Stimulated activated CD4-positive, alpha-beta T cell treated with anti-CD3 and anti-CD28 coated beads, Interleukin-1b, Interleukin-23, amount 100 ng/mL, for 24 hours (primary cell): ENCODE results near the gene TRIO.

ENCODE experiments used
- DNase-seq, 4 experiments: peaks; one replicate each; pipeline ENCODE4 v3.0.0-alpha.2; 2020; ENCODE audit warnings: low read depth in 4 of 4, low spot score in 1 of 4

TRIO gene

DNA sequence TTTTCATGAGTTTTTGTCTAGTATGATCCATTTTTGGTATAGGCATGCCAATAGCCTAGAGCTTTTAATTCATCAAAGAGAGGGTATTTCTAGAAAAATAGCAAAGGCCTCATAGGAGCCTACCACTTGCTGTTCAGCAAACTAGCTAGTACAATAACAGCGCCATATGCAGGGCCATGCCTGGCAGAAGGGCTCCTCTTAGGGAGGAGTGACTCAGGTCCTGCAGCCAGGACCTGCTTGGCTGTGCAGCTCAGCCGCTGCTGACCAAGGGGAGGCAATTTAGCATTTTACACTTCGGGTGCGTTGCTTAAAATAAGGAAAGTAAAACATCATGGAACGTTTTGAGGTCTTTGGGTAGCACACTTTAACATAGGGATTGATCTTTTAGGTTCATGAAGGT lies 100.6 kb downstream of the TRIO start:
- DNase-seq: no peak

DNA sequence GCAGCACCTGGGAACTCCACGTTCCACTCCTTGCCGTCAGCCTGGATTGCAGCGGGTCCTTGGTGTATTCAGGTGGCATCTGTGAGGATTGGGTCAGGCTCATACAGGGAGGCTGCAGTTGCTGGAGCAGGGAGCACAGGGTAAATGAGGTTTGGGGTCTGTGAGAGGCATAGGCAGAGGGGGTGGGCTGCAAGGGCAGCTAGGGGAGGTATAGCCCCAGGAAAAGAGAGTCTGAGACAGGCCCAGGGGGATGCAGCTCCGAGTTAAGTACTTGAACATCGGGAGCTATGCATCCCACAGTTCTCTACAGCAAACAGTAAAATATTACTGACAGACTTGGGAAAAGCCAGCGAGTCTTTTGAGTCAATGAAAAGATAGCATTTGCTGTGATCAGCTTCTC lies 101.6 kb downstream of the TRIO start:
- DNase-seq: no peak

DNA sequence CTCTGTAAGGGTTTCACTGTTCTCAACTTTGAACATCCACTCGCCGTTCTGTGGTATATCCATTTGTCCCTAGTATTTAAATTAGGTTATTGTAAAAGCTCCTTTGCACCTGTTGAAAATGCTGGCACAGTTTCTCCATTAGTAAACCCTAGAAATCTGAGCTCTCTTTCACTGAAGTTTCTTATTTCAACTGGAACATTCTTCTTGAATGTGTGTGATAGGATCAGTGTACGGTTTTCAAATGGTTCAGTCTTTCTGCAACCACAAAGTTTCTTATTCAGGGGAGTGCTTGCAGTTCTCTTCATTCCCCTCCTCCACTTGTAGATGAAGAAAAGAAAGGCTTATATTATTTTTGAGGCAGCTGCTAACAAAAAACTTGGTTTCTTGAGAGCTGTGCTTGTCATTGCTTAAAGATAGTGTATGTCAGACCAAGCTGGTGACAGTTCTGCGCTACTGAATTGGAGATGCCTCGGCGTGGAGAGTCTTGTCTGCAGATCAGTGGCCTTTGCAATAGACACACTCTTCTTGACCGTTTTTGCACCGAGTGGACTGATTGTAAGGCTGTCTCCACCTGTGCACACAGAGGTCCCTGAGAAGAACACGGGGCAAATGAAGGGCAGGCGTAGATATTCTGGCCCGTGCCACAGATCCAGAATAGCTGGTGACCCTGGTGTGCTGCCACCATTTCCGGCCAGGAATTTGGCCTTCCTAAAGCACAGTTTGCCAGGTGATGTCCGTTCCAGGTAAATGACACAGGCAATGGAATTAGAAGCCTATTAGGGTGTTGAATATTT lies 102.2 kb downstream of the TRIO start:
- DNase-seq: no peak

- DNase-seq: no peak
Measured at GRCh38 chr5:14246350-14247053, 103.4 kb downstream of the TRIO start.

DNA sequence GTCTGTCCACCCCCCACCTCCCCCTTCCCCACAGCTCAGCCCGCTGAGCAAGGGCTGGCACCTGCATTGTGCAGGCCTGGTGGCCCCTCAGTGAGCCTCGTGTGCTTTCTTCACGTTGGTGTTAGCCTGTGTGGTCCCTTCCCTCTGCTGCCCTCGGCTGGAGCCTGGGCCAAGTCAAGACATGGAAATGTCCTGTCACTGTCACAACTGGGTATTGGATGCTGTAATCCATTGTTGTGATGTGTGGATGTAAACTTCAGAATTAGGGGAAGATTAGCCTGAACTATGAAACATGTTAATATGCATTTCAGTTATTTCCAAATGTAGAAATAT lies 103.9 kb downstream of the TRIO start:
- no peak for DNase-seq

GRCh38 chr5:14249258-14250082 lies 106.3 kb downstream of the TRIO start:
- no peak for DNase-seq

GRCh38 chr5:14250084-14250695 lies 107.0 kb downstream of the TRIO start:
- DNase-seq: no peak

DNA sequence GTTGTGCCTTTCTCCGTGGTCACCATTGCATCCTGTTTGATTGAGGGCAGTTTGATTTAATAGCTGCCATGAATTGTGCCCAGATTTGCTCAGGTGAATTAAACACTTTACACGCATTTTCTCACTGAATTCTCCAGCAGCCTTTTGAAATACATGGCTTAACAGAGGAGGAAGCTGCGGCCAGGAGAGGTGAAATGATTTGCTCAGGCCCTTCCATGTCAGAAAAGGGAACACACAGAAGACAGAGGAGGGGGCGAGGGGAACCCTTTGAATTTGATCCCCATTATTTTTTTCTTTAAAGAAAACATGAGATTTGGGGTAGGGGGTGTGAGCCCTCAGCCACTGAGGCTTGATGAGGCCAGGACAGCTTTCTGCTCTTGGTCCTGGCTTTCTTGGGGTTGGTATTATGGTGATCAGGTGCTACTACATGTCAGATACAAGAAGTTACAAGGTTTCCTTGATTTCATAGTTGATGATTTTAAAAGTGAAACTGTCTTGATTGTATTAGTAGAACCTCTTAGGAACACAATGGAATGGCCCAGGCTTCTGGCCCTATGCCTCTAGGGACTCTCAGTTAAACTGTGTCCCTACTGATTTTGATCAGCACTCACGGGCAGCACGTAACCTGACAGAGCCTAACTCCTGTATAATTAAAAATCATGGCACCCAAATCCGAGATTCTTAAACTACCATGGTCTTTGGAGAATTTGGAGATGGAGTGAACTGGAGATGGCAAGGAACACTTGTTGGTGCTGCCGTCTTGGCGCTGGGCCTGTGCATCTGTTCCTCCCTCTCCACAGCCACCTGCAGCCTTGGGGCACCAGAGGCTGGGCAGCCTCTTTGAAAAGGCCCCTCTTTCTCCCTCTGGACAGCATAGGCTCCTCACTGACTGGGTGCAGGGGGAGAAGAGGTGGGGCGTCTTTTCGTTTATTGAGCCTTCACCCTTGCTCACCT lies 107.9 kb downstream of the TRIO start:
- DNase-seq: no peak

DNA sequence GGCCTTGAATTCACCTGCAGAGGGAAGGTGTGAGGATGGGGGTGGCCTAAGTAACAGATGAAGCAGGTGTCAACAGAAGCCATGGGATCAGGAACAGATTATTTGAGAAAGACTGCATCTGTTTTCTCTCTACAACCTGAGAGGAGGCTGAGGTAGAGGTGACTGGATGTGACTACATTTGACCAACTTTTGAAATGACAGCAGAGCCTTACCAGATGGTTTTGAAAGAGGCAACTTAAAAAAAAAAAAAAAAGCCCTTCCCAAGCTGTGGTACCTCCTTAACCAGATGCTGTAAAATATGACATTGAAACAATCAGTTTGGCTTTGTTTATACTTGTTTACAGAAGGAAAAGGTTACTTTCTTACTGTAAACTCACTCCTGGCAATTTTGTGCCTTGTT lies 108.6 kb downstream of the TRIO start:
- no peak for DNase-seq

DNA sequence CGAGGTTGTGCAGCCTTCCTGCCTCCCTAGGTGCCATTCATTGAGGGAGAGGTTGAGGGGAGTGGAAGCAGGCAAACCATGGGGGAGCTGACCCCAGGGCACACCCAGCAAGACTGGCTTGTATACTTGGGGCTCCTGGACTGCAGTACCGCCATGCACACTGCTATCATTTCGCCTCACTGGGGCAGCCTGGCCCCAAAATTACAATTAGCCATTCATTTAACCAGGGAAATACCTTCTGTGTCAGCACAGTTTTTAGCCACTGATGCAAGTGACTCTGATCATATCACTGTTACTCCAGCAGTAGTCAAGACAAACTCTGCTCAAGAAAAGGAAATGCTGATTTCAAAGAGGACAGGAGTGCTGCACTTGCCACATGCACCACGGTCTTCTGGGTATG lies 109.7 kb downstream of the TRIO start:
- no peak for DNase-seq

GRCh38 chr5:14254686-14255085 lies 111.5 kb downstream of the TRIO start:
- no peak for DNase-seq

GRCh38 chr5:14256026-14256690 lies 113.0 kb downstream of the TRIO start:
- DNase-seq: no peak

- no peak for DNase-seq
Measured at GRCh38 chr5:14256756-14257393, 113.7 kb downstream of the TRIO start.

DNA sequence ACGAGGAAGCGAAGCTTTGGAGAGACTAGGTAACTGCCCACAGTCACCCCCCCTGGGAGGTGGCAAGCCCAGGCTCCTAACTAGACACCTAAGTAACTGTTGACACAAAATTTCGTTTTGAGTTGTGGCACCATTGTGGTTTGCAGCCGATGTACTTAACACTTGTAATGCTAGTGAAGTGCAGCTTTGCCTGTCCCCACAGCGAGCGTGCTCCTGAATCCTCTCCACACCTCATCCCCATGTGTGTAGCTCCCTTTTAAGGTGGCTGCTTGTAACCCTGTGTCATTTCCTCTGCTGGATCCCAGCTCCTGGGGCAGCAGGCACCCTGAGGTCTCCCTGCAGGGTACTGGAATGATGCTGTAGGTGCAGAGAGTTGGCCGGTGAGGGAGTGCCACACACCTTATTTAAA lies 114.9 kb downstream of the TRIO start:
- DNase-seq: no peak

GRCh38 chr5:14258840-14259239 lies 115.7 kb downstream of the TRIO start:
- DNase-seq: no peak

- no peak for DNase-seq
Measured at GRCh38 chr5:14260637-14261036, 117.5 kb downstream of the TRIO start.

- DNase-seq: no peak
Measured at GRCh38 chr5:14261235-14261634, 118.1 kb downstream of the TRIO start.

GRCh38 chr5:14261856-14262611 lies 118.9 kb downstream of the TRIO start:
- no peak for DNase-seq

DNA sequence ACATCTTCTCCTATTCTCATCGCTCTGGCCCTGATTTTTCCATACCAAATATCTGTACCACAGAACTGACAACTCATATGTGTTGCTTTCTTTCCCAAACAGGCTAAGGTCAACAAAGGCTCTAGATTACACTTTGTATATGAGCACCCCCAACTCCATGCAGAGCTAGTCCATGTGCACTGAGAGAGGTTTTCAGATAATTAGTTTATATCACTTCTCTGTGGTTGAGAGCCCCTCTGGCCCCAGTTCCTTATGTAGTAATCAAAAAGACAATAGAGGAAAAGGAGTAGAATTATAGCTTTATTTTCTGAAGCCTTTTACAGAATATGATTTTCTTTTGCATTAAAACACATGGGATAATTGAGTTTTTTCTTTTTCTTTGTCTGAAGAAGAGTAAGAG lies 120.0 kb downstream of the TRIO start:
- no peak for DNase-seq
